Placental pericyte (primary cell): ENCODE data around the gene RANBP17. TPM values are rescaled to one million over a fixed set of nuclear protein-coding genes. Genes with fewer than 3 reads are reported as not detected.

Source experiments
- small RNA-seq: library from RNA; depleted of rRNA; stranded (forward); fragments of <200 nt; gene quantifications from one replicate; pipeline ENCODE3, GENCODE V24; 2012; ENCODE audit warnings: low replicate concordance
- total RNA-seq: library from RNA; depleted of rRNA; stranded (reverse); fragments of >200 nt; gene quantifications from 2 replicates; pipeline ENCODE4 v1.2.3, GENCODE V29; 2012

RANBP17 gene
- 13.6 and 42.2 TPM in 2 replicates for total RNA-seq

DNA sequence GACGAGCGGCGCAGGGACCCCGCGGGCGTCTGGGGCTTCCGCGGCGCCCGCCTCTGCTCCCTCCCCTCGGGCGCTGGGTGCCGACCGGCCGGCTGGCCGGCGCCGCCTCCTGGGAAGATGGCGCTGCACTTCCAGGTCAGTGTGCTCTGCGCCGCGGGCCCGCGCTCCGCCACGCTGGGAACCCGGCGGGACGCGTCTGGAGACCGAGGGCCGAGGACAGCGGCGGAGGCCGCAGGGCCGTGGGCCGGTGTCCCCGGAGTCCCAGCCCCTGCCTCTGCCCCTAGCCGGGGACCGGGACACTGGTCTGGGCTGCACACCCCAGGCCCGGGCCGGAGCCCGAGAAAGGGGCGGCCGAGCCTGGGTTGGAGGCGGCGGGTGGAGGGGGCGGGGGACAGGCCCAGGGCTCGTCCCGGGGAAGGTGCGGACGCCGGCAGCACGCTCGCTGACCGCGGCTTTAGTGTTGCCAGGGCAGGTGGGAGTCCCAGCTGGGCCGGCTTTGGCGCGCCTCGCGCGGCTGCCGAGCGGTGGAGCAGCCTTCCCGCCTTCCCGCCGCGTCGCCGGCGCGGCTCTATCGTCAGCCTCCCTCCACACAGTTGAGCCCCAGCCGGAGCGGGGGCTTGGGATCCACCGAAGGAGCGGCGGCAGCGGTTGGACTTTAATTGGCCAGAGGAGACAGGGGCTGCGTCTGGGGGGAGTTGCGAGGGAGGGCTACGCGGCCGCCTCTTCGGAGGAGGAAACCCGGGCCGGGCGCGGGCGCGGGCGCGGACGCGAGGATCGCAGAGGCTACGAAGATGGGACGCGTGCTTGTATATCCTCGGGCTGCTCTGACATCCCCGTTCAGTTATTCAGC, at the start of gene RANBP17:
Gene RANBP17, plus strand, starts transcription at position 102 of the 850 bp plus-strand sequence.

GRCh38 chr5:171308453-171309275, 446.8 kb downstream of the RANBP17 start, which contains the start of gene TLX3:
Gene TLX3, plus strand, starts transcription at chr5:171309248. Its CDS starts 118 bp downstream, at chr5:171309366.

Small RNA genes within 50 kb of the gene (small RNA-seq; reads per million reads assigned to genes)
- gene AC091980.1, result not detected

Other genes starting within 250 kb of the RANBP17 start
- 1.1 TPM in 1 of 2 replicates, not detected in the other for gene GABRP, start 78.3 kb upstream of the RANBP17 start, total RNA-seq